A549 (cell line): ENCODE measurements around the gene TRAK1. TPM values are rescaled to one million over a fixed set of nuclear protein-coding genes. Genes with fewer than 3 reads are reported as not detected.

Experiments used
- ATAC-seq, 2 experiments: fragments of 200-7000 bp in 1 of 2; fragments of >200 bp in 1 of 2; cut with Nextera tagmentation in 1 of 2; cut with Tn5 transposase in 1 of 2; 3 replicates each; pipeline versions ENCODE4 v1.8.0 to v1.9.1; 2018 to 2020; ENCODE audit warnings: mild to moderate bottlenecking in 1 of 2, moderate library complexity in 1 of 2
- CTCF ChIA-PET: fragments of 300-600 bp; sonication (Branson Sonifier 250); formaldehyde crosslinking; extraction: SDS; loops from one replicate; lab custom pipeline; 2021; ENCODE audit warnings: antibody characterized with exemption, inconsistent platforms; lab: Yijun Ruan, JAX
- POLR2A ChIA-PET: fragments of 350-600 bp; formaldehyde crosslinking; extraction: SDS; loops from one replicate; lab custom pipeline; 2021; ENCODE audit warnings: antibody characterized with exemption, inconsistent platforms; lab: Yijun Ruan, JAX
- DNase-seq, 2 experiments: peaks; one replicate each; pipeline versions ENCODE4 v3.0.0 to v3.0.0-alpha.2; 2011 to 2016; ENCODE audit warnings: low read depth in 1 of 2, low spot score in 1 of 2
- FAIRE-seq: peaks from 2 replicates; lab custom pipeline; 2011; peaks lifted over from hg19 to GRCh38; lab: Jason Lieb, UNC
- H3K27ac ChIP-seq, 2 experiments: fragments of >200 bp; sonication (Bioruptor Twin); formaldehyde crosslinking; 3 replicates each; pipeline ENCODE4 v1.5.1; 2016 to 2017
- H3K4me1 ChIP-seq: fragments of >200 bp; sonication (Bioruptor Twin); formaldehyde crosslinking; 3 replicates; pipeline ENCODE4 v1.6.1; 2016
- H3K4me2 ChIP-seq: fragments of >200 bp; sonication (Bioruptor Twin); formaldehyde crosslinking; 3 replicates; pipeline ENCODE4 v1.6.1; 2016
- H3K4me3 ChIP-seq: fragments of >200 bp; sonication (Bioruptor Twin); formaldehyde crosslinking; 3 replicates; pipeline ENCODE4 v1.5.1; 2016
- H3K9me3 ChIP-seq: fragments of >200 bp; sonication (Bioruptor Twin); formaldehyde crosslinking; 3 replicates; pipeline ENCODE4 v1.6.1; 2016
- ATOH8 ChIP-seq: fragments of 250-450 bp; sonication (Bioruptor Pico); IDR thresholded peaks from 2 replicates; pipeline ENCODE4 v1.5.0; 2020; ENCODE audit warnings: low read depth, mild to moderate bottlenecking, moderate library complexity
- CHD2 ChIP-seq: fragments of 150-350 bp; IDR thresholded peaks from 2 replicates; pipeline ENCODE4 v1.6.1; 2014; ENCODE audit warnings: low read length; ENCODE audit not compliant: partially characterized antibody
- CHD4 ChIP-seq: fragments of 200-600 bp; sonication (generic); IDR thresholded peaks from 2 replicates; pipeline ENCODE4 v1.6.1; 2016; ENCODE audit warnings: antibody characterized with exemption, mild to moderate bottlenecking, borderline replicate concordance
- EHF ChIP-seq: fragments of 250-450 bp; sonication (Bioruptor Pico); IDR thresholded peaks from 2 replicates; pipeline ENCODE4 v1.5.0; 2020; ENCODE audit warnings: mild to moderate bottlenecking
- FOSB ChIP-seq: fragments of 250-450 bp; sonication (Bioruptor Pico); IDR thresholded peaks from 2 replicates; pipeline ENCODE4 v1.5.0; 2020; ENCODE audit warnings: mild to moderate bottlenecking, moderate library complexity
- FOSL2 ChIP-seq, 2 experiments: fragments of 450-650 bp in 1 of 2; fragments of >200 bp in 1 of 2; sonication (Bioruptor Twin) in 1 of 2; formaldehyde crosslinking; IDR thresholded peaks; 2 replicates each; pipeline versions ENCODE4 v1.5.0 to v1.6.1; 2016 to 2020; ENCODE audit warnings: mild to moderate bottlenecking in 1 of 2, moderate library complexity in 1 of 2
- FOXS1 ChIP-seq: fragments of 250-450 bp; sonication (Bioruptor Pico); IDR thresholded peaks from 2 replicates; pipeline ENCODE4 v1.5.0; 2020; ENCODE audit warnings: mild to moderate bottlenecking, moderate library complexity
- HOXB5 ChIP-seq: fragments of 250-450 bp; sonication (Bioruptor Pico); IDR thresholded peaks from 2 replicates; pipeline ENCODE4 v1.5.0; 2020; ENCODE audit warnings: mild to moderate bottlenecking, moderate library complexity
- MYC ChIP-seq: IDR thresholded peaks from 2 replicates; pipeline ENCODE4 v1.6.1; 2012; ENCODE audit warnings: mild to moderate bottlenecking, inconsistent platforms, low read length, improper control_type of control experiment, borderline replicate concordance
- NFE2L2 ChIP-seq: fragments of 150-350 bp; conservative IDR thresholded peaks from 2 replicates; pipeline ENCODE4 v1.6.1; 2014; ENCODE audit warnings: low read length
- NR3C1 ChIP-seq: fragments of >200 bp; sonication (Bioruptor Twin); formaldehyde crosslinking; IDR thresholded peaks from 3 replicates; pipeline ENCODE4 v1.6.1; 2017
- PHF8 ChIP-seq: fragments of 200-600 bp; sonication (generic); IDR thresholded peaks from 2 replicates; pipeline ENCODE4 v1.6.1; 2016; ENCODE audit warnings: low read depth, mild to moderate bottlenecking, antibody characterized with exemption, moderate library complexity, borderline replicate concordance
- POLR2A ChIP-seq: IDR thresholded peaks from 2 replicates; pipeline ENCODE4 v1.6.1; 2012; ENCODE audit warnings: mild to moderate bottlenecking, low read length
- RAD21 ChIP-seq, 2 experiments: fragments of >200 bp in 1 of 2; sonication (Bioruptor Twin) in 1 of 2; formaldehyde crosslinking in 1 of 2; IDR thresholded peaks in 1 of 2; conservative IDR thresholded peaks in 1 of 2; 2 replicates in 1 of 2; 3 replicates in 1 of 2; pipeline ENCODE4 v1.6.1; 2012 to 2018; ENCODE audit warnings: inconsistent platforms in 1 of 2
- RCOR1 ChIP-seq: fragments of 150-350 bp; IDR thresholded peaks from 2 replicates; pipeline ENCODE4 v1.6.1; 2014; ENCODE audit warnings: antibody characterized with exemption, low read length, low read depth
- RFX5 ChIP-seq: fragments of 450-650 bp; IDR thresholded peaks from 2 replicates; pipeline ENCODE4 v1.7.1; 2014; ENCODE audit warnings: antibody characterized with exemption, mild to moderate bottlenecking, moderate library complexity
- RNF2 ChIP-seq: fragments of 200-600 bp; sonication (generic); IDR thresholded peaks from 2 replicates; pipeline ENCODE4 v1.6.1; 2016; ENCODE audit warnings: low read depth, mild to moderate bottlenecking, antibody characterized with exemption, moderate library complexity, borderline replicate concordance
- SMC3 ChIP-seq: fragments of >200 bp; sonication (Bioruptor Twin); formaldehyde crosslinking; IDR thresholded peaks from 3 replicates; pipeline ENCODE4 v1.6.1; 2018; ENCODE audit warnings: inconsistent platforms
- SREBF2 ChIP-seq: fragments of 450-650 bp; IDR thresholded peaks from 2 replicates; pipeline ENCODE4 v1.6.1; 2014; ENCODE audit warnings: mild to moderate bottlenecking, moderate library complexity
- WGBS: methylation state at CpG from one replicate; pipeline ENCODE4 v1.1.6; 2017; ENCODE audit errors: missing lambda C conversion rate; 5-methylcytosine and 5-hydroxymethylcytosine counted together
- polyA plus RNA-seq, 4 experiments: library from polyadenylated mRNA; depleted of rRNA in 3 of 4; stranded (reverse); fragments of >200 nt; fragmentation: RNase III in 1 of 4; extraction: RNeasy Plus Mini Kit Qiagen cat#74134 plus additional on column Dnase treatment in 1 of 4; gene quantifications; 2 replicates in 3 of 4; 3 replicates in 1 of 4; pipeline ENCODE4 v1.2.3, GENCODE V29; 2011 to 2017
- TF ChIP-seq, protein P1 (sequence below): fragments of 450-650 bp; IDR thresholded peaks from 2 replicates; pipeline ENCODE4 v1.6.1; 2014; ENCODE audit warnings: antibody characterized with exemption
- TF ChIP-seq, protein P2 (sequence below): fragments of 150-350 bp; IDR thresholded peaks from 2 replicates; pipeline ENCODE4 v1.6.1; 2014; ENCODE audit warnings: low read depth, mild to moderate bottlenecking, low read length
- TF ChIP-seq, protein P3 (sequence below): fragments of >200 bp; sonication (Bioruptor Twin); formaldehyde crosslinking; IDR thresholded peaks from 3 replicates; pipeline ENCODE4 v1.5.1; 2016

Gene TRAK1
- polyA plus RNA-seq, 2 of the 4 experiments (the other 2 are of a cell fraction): 12.2 to 22.3 TPM

DNA sequence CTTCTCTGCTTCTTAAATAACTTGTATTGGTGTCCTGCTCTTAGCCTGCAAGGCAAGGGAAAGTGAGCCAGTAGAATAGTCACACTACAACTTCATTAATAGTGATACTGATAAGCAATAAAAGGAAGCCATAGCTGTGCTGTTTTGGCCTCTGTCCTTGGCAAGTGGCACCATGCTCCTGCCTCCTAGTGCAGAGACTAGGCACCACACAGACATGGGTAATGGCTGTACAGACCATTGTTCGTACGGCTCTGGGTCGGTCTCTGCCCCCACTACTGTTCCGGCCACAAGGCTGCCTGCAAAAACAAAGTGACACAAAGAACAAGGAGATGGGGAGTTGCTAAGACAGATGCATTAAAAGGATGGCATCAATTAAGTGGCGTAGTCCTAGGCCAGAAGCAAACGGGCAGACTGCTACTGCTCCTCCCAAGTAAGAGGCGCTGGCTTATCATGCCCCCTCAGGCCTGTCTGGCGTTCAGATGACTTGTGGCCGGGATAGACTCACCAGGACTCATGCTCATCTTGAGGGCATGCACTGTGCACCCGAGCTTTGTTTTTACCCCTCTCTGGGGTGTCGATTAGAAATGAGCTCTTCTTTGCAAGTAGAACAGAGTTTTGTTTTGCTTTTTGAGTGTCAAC lies 75.6 kb downstream of the TRAK1 start (continued):
- TF ChIP-seq RNF2: no peak
- TF ChIP-seq, protein P1, sequence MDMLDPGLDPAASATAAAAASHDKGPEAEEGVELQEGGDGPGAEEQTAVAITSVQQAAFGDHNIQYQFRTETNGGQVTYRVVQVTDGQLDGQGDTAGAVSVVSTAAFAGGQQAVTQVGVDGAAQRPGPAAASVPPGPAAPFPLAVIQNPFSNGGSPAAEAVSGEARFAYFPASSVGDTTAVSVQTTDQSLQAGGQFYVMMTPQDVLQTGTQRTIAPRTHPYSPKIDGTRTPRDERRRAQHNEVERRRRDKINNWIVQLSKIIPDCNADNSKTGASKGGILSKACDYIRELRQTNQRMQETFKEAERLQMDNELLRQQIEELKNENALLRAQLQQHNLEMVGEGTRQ: no peak

GRCh38 chr3:42169579-42170120 lies 78.5 kb downstream of the TRAK1 start:
- CTCF ChIA-PET: interaction anchor here (2.8 kb wide), 1 partner anchor 21 kb away, joined by 11 read pairs; no protein-coding TSS in a partner anchor
- Histone ChIP-seq H3K4me1 (peaks cover 3% of the 10 kb centered on the region; the same call in 1 of the 3 replicates), H3K27ac (no peak overlapping the region), H3K4me3 (no peak overlapping the region), H3K9me3 (no peaks in the 10 kb centered on the region), H3K4me2 (no peak overlapping the region)
- TF ChIP-seq FOXS1 (no peak), HOXB5 (CRISPR knock-in tag) (no peak), RCOR1 (no peak), FOSL2 (IDR thresholded peaks at IDR 0.05) (no peak), FOSL2 (CRISPR knock-in tag; IDR thresholded peaks at IDR 0.05) (no peak)
- FAIRE-seq: no peak
- WGBS: 90% methylated on average over 7 of the region's 7 CpGs
- DNase-seq: no peak
- no peak for ATAC-seq
- POLR2A ChIA-PET: no interaction called here

GRCh38 chr3:42172047-42172654 lies 81.0 kb downstream of the TRAK1 start:
- ATAC-seq (no peak), DNase-seq (no peak), FAIRE-seq (no peak)
- ChIA-PET CTCF (interaction anchor here (0.9 to 2.8 kb wide), 3 partner anchors 19 to 73 kb away, joined by 4 to 11 read pairs (median 4); no protein-coding TSS in a partner anchor), POLR2A (no interaction called here)
- no peaks in the 10 kb centered on the region for H3K4me1 ChIP-seq
- no peaks in the 10 kb centered on the region for H3K9me3 ChIP-seq
- 95% methylated on average over 3 of the region's 3 CpGs for WGBS
- no peak overlapping the region for H3K4me2 ChIP-seq
- no peak overlapping the region for H3K27ac ChIP-seq
- no peak overlapping the region for H3K4me3 ChIP-seq
- TF ChIP-seq, protein P2, sequence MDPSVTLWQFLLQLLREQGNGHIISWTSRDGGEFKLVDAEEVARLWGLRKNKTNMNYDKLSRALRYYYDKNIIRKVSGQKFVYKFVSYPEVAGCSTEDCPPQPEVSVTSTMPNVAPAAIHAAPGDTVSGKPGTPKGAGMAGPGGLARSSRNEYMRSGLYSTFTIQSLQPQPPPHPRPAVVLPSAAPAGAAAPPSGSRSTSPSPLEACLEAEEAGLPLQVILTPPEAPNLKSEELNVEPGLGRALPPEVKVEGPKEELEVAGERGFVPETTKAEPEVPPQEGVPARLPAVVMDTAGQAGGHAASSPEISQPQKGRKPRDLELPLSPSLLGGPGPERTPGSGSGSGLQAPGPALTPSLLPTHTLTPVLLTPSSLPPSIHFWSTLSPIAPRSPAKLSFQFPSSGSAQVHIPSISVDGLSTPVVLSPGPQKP: no peak
- TF ChIP-seq CHD2: no peak
- no peak for TF ChIP-seq POLR2A
- no peak for TF ChIP-seq RAD21 (conservative IDR thresholded peaks at IDR 0.05 in 1 of 2, IDR thresholded peaks at IDR 0.05 in 1 of 2)
- no peak for TF ChIP-seq RFX5
- no peak for TF ChIP-seq RCOR1
- TF ChIP-seq CHD4: no peak
- TF ChIP-seq, protein P3, sequence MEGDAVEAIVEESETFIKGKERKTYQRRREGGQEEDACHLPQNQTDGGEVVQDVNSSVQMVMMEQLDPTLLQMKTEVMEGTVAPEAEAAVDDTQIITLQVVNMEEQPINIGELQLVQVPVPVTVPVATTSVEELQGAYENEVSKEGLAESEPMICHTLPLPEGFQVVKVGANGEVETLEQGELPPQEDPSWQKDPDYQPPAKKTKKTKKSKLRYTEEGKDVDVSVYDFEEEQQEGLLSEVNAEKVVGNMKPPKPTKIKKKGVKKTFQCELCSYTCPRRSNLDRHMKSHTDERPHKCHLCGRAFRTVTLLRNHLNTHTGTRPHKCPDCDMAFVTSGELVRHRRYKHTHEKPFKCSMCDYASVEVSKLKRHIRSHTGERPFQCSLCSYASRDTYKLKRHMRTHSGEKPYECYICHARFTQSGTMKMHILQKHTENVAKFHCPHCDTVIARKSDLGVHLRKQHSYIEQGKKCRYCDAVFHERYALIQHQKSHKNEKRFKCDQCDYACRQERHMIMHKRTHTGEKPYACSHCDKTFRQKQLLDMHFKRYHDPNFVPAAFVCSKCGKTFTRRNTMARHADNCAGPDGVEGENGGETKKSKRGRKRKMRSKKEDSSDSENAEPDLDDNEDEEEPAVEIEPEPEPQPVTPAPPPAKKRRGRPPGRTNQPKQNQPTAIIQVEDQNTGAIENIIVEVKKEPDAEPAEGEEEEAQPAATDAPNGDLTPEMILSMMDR: no peak
- no peak for TF ChIP-seq SMC3
- no peak for TF ChIP-seq FOSL2 (IDR thresholded peaks at IDR 0.05)
- no peak for TF ChIP-seq FOSL2 (CRISPR knock-in tag; IDR thresholded peaks at IDR 0.05)
- no peak for TF ChIP-seq MYC
- TF ChIP-seq ATOH8 (CRISPR knock-in tag): no peak
- no peak for TF ChIP-seq NFE2L2
- no peak for TF ChIP-seq PHF8
- no peak for TF ChIP-seq FOSB (CRISPR knock-in tag)
- no peak for TF ChIP-seq EHF (CRISPR knock-in tag)
- TF ChIP-seq SREBF2: no peak
- no peak for TF ChIP-seq NR3C1
- TF ChIP-seq HOXB5 (CRISPR knock-in tag): no peak
